Kidney epithelial cell (primary cell): ENCODE results near the gene NAV2. TPM values are rescaled to one million over a fixed set of nuclear protein-coding genes. Genes with fewer than 3 reads are reported as not detected.

ENCODE experiments used
- DNase-seq: peaks from one replicate; pipeline ENCODE4 v3.0.0-alpha.2; 2010; ENCODE audit warnings: low read depth
- H3K27me3 ChIP-seq: 2 replicates; pipeline ENCODE4 v1.6.0; 2011; ENCODE audit warnings: low read length; ENCODE audit not compliant: control insufficient read depth, insufficient read depth
- H3K36me3 ChIP-seq: 2 replicates; pipeline ENCODE4 v1.5.1; 2011; ENCODE audit warnings: low read length; ENCODE audit not compliant: control insufficient read depth, insufficient read depth
- H3K4me3 ChIP-seq: 2 replicates; pipeline ENCODE4 v1.5.1; 2011; ENCODE audit warnings: low read depth, mild to moderate bottlenecking, control low read depth, low read length
- CTCF ChIP-seq: IDR thresholded peaks from 2 replicates; pipeline ENCODE4 v1.5.1; 2011; ENCODE audit warnings: mild to moderate bottlenecking, moderate library complexity, low read length, control low read depth, inconsistent platforms; ENCODE audit not compliant: insufficient read depth, poor library complexity, severe bottlenecking
- total RNA-seq: library from RNA; depleted of rRNA; stranded (reverse); fragments of >200 nt; gene quantifications from 2 replicates; pipeline ENCODE4 v1.2.3, GENCODE V29; 2015

Gene NAV2
- total RNA-seq, 1 donor from 2014 or later = 41.5 TPM

GRCh38 chr11:19987331-19987801, 274.7 kb downstream of the NAV2 start:
- no peak for DNase-seq
- Histone ChIP-seq H3K36me3 (no peaks in the 10 kb centered on the region), H3K4me3 (no peak overlapping the region), H3K27me3 (no peaks in the 10 kb centered on the region)
- no peak for TF ChIP-seq CTCF

GRCh38 chr11:19988598-19988997, 276.0 kb downstream of the NAV2 start:
- Histone ChIP-seq H3K4me3 (no peak overlapping the region), H3K36me3 (no peaks in the 10 kb centered on the region), H3K27me3 (no peaks in the 10 kb centered on the region)
- DNase-seq = no peak
- no peak for TF ChIP-seq CTCF

- Histone ChIP-seq H3K36me3 (no peaks in the 10 kb centered on the region), H3K27me3 (no peaks in the 10 kb centered on the region), H3K4me3 (no peak overlapping the region)
- no peak for TF ChIP-seq CTCF
- no peak for DNase-seq
Measured at GRCh38 chr11:19989191-19989590, 276.6 kb downstream of the NAV2 start.

GRCh38 chr11:19992162-19992561, 279.5 kb downstream of the NAV2 start:
- TF ChIP-seq CTCF = no peak
- H3K4me3 ChIP-seq = no peak overlapping the region
- no peak for DNase-seq
- H3K27me3 ChIP-seq = no peaks in the 10 kb centered on the region
- no peaks in the 10 kb centered on the region for H3K36me3 ChIP-seq

- no peak overlapping the region for H3K4me3 ChIP-seq
- TF ChIP-seq CTCF = no peak
- H3K27me3 ChIP-seq = no peaks in the 10 kb centered on the region
- no peaks in the 10 kb centered on the region for H3K36me3 ChIP-seq
- no peak for DNase-seq
Measured at GRCh38 chr11:19992998-19993397, 280.4 kb downstream of the NAV2 start.

GRCh38 chr11:19994672-19995071, 282.0 kb downstream of the NAV2 start:
- Histone ChIP-seq H3K36me3 (no peaks in the 10 kb centered on the region), H3K4me3 (no peak overlapping the region), H3K27me3 (no peaks in the 10 kb centered on the region)
- TF ChIP-seq CTCF = no peak
- no peak for DNase-seq
